Measurements from ENCODE around the gene GAST.
"Not testable (repeated sequence)": the region's sequence is repeated elsewhere in the genome, so short reads cannot be mapped to it uniquely, and the experiment has no call there.

- TF ChIP-seq CTCF, POLR2AphosphoS5, EP300 (IDR thresholded peaks at IDR 0.05): not testable (repeated sequence)
Observed at GRCh38 chr17:41700843-41701242, 11.3 kb upstream of the GAST start.
